Renal cortex interstitium (tissue), 11 donors: ENCODE results near the gene SLC6A5. TPM values are rescaled to one million over a fixed set of nuclear protein-coding genes. Genes with fewer than 3 reads are reported as not detected.

Source experiments
- DNase-seq, 11 donors: peaks; one replicate each; pipeline ENCODE4 v3.0.0-alpha.2; 2013; ENCODE audit warnings: low read depth in 9 of 11, low spot score in 4 of 11; ENCODE audit errors: extremely low read depth in 1 of 11
- polyA plus RNA-seq, 3 donors: library from polyadenylated mRNA; unstranded; fragments of 120-200 nt; gene quantifications; one replicate each; pipeline ENCODE4 v1.2.1, GENCODE V29; 2013; ENCODE audit not compliant: insufficient read length in 3 of 3

SLC6A5 gene
- polyA plus RNA-seq, 3 donors, result 0.15 to 0.50 (median 0.26) TPM

DNA sequence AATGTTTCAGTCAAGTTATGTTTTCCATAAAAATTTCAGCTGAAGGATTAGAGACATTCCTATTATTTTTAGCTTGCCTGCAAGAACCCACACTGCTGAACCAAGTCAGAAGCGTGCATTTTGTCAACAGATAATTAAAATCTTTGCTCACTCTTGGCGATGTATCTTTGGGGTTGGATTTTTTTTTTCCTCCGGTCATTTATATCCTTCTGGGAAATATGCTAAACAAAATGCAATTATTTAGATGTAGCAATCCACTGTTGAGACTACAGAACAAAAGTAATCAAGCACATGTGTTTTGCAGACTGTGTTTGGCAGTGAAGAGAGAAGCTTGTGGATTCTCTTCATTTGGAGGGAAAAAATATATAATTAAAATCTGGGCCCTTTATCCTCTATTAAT, 54.6 kb downstream of the SLC6A5 start:
- no peak for DNase-seq

DNA sequence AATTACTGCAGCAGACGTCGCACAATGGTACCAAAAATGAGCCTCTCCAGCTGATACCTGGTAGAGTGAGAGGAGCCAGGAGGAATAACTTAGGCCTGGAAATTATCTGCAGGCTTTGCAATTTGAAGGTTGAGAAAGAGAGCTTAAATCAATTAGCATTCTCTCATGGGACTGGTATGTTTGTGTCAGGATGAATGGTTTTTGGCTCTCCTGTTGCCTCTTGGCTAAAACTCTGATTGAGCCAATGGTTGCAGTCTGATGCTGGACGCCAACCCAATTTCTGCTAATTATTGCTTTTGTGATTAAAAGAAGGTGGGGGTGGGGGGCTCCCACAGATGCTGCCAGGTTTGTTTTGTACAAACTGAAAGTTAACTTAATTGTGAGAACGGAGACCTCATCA, 57.5 kb downstream of the SLC6A5 start:
- DNase-seq, result no peak

DNA sequence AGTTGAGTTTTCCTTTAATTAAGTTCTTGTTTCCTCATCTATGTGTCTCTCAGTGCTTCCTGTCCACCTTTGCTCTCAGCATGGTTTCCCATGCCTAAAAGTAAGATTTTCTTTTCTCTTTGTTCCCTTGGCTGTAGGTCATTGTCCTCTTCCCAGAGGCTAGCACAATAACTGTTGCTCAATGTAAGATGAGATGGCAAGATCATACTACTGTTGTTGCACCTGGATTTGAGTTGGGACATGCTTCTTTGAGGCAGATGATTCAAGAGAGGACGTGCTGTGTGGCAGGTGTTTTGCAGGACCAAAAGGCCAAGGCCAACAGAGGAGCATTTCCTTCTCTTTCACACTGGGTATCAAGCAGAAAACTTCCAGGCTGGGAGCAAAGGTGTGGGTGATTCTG, 58.7 kb downstream of the SLC6A5 start:
- no peak for DNase-seq

DNA sequence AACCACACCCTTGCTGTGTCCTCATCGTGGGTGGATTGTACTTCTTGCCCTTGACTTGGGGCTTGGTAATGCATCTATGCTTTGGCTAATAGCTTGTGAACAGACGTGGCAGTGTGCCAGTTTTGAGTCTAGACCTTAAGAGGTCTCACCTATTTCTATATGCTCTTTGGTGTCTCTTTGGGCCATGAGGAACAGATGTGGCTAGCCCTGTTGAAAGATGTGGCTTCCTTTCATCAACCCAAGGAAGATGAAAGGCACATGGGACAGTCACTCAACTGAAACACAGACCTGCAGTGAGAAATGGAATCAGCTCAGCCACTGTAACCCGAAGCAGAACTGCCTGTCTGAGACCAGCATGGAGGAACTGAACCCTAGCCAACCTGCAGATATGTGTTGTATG, 62.0 kb downstream of the SLC6A5 start:
- DNase-seq, result no peak

DNA sequence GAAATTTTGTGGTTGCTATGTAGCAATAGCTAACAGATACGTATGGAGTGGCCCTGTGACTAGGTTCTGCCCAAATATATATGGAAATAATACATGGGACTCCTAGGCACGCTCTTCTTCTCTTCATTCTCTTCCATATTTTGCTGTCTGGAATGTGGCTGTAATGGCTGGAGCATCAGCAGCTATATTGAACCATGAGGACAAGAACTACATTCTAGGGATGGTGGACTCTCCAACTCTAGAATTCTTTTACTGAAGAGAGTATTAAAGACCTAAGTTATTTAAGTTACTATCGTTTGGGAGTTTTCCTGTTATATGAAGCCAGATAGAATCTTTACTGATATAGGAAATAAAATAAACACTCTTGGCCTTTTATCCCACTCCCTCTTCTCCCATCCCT, 62.4 kb downstream of the SLC6A5 start:
- no peak for DNase-seq

DNA sequence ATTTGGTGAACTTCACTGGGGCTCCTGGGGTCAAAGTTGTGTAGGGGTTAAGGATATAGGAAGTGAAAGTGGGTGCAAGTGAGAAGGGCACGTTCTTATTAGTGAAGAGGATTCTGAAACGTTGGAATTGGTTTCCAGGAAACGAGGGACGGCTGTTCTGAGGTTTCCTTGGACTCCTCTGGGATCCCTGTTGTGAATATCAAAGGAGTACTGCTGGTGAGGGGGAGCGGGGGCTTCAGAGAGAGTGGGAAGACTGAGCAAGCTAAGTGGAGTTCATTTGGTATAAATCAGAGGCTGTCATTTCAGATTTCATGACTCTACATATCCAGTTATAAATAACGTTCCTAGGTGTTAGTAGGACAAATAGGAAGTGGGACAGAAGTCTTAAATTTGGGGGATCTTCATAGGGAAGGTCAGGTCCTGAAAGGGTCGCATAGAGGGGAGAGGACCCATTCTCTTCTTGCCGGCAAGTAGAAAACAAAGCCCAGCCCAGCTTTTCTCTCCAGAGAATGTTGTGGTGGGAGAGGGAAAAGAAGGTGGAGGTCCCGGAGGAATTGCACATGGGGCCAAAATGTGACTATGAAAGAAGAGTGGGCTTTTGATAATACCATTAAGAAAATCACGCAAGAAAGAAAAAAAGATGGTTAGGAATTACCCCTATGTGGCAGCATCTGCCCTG, 68.9 kb downstream of the SLC6A5 start:
- no peak for DNase-seq

DNA sequence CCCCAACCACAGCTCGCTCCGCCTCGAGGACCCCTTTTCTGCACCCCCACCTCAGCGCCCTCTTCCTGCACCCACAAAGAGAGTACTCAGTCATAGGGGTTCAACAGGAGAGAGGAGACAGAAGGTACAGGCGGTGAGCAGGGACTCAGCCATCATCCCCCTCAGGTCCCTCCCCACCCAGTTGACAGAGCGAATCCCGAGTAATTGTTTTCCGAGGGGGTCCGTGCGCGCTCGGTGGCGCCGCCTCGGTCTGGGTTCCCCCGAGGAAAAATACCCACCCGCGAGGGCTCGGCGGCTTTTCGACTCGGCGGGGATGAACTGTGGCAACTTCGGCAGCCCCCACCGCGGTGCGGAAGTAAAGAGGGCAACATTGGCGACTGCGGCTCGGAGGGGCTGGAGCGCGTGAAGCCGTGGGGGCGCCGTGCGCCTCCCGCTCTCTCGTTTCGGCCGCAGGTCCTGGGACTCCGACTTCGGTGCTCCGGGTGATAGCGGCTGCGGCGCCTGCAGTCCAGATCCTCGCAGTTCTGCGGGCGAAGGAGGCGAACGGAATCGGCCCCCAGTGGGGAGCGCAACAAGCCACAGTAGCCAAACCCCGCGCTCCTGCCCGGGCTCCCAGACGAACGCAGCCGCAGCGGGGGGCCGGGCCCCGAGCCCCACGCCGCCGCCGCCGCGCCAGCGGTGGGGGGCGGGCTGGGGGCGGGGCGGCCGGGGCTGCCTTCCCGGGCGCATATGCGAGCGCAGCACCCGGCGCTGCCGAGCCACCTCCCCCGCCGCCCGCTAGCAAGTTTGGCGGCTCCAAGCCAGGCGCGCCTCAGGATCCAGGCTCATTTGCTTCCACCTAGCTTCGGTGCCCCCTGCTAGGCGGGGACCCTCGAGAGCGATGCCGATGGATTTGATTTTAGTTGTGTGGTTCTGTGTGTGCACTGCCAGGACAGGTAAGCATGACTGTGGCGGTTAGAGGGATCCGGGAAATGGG, 69.7 kb downstream of the SLC6A5 start, which contains the start of gene NELL1:
NELL1 (plus strand) TSS at position 743 of the 976 bp plus-strand sequence.
- DNase-seq, result no peak

DNA sequence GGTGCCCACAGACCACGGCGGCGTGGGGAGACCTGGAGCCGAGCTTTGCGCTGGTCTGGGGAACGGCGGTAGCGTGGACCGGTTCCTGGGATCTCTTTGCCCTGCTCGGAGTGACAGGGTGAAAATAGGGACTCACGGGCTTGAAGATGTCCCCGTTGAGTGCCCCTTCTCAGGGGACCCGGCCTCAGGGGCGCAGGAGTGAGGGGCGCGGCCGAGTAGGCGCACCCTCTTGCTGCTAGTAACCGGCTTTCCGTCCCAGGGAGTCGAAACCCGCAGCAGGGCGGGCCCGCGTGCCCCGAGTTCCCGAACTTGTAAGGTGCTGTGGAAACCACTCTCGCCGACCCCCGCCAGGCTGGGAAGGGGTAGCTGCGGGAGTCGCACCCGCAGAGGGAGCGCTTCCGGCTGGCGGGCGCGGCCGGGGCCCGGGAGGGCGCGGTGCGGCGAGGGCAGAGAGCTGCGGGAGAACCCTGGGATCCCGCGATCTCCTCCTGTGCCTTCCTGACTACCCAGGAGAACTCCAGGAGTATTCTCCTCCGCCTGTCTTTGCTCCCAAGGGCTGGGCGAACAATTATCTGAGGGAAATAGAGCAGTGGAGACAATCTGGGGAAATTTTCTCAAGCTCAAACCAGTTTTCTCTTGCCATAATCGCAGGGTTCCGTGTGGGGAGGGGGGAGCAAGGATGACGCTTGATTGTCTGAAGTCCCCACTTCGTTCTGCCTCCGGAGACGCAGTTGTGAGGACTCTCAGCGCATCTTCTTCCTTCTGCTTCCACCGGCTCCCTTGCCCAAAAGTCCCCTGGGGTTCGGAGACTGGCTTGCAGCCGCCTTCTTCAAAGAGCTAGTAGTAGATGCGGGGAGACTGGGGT, 70.6 kb downstream of the SLC6A5 start:
- no peak for DNase-seq

DNA sequence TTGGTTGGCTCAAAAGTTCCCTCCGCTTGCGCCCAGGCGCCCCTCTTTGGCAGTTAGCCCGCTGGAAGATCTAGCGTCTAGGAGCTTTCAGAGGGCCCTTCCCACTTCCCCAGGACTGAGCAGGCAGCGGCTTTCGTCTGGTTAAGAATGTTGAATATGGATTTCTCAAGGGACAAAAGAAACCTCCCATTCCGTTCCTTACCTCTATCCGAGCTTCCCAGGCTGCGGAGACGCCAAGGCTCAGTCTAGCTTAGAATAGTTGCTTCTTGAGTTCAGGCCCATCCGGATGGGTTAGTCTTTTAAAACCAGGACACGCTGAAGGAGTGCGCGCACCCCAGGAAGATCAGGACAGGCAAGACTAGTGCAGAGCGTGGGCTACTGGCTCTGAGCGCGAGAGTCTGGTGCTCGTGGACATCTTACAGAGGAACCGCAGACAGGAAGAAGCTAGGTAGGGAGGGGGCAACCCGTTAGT, 71.6 kb downstream of the SLC6A5 start:
- no peak for DNase-seq

DNA sequence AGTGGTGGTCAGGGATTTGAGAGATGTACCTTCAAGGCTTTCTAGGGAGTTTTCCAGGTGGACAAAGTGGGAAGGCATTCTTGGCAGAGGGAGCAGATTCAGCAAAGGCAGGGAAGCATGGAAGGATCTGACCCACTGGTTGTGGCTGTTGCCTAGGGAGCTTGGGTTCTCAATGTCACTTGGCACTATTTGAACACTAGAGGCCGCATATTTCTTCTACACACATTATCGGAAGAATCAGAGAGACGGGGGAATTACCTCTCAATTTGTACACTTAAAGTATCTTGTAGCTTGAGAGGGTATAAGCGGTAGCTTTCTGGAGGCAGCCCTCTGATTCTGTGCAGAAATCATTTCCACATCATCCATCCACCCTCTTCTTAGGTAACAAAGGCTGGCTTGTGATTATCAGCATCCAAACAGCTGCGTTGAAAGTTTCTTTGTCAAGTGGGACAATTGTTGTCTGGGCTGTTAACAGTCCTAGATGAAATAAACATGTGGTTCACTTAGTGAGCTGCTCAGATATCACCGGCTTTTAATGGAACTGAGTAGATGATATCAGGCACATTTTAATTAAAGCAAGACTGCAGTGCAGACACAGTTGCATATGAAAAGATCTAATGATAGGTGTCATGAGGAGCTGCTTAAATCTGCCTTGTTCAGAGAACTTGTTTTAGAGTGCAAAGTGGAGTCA, 72.6 kb downstream of the SLC6A5 start:
- peak in 2 of 11 donors; percentile 29 to 36 for DNase-seq

DNA sequence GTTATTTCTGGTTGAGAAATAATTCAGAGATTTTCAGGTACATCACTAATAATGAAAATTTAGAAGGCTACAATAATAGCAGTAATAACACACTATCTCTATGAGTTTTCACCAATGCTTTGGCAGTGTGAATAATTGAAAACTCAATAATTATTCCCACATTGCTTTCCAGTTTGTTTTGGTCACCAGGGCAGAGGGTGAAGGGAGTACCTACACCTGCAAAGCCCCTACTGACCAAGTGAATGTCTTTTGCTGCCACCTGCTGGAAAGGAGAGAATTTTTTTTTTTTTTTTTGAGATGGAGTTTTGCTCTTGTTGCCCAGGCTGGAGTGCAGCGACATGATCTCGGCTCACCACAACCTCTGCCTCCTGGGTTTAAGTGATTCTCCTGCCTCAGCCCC, 73.2 kb downstream of the SLC6A5 start:
- DNase-seq, result no peak

DNA sequence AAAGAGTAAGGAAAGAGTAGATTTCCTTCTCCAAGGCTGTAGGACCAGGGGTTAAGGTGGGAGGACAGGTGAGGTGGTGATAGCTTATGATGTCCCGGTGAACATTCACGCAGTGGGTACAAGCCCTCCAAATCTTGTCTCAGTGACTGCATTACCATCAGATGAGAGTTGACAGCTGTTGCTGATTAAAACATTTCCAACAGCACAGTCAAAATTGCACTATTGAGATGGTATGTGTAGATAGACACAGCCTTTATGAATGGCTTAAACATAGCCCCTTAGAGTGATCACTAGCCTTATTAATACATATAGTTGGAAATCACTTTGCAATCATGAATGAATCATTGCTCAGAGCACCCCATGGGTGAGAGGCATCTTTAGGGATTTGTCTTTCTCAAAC, 77.2 kb downstream of the SLC6A5 start:
- no peak for DNase-seq

DNA sequence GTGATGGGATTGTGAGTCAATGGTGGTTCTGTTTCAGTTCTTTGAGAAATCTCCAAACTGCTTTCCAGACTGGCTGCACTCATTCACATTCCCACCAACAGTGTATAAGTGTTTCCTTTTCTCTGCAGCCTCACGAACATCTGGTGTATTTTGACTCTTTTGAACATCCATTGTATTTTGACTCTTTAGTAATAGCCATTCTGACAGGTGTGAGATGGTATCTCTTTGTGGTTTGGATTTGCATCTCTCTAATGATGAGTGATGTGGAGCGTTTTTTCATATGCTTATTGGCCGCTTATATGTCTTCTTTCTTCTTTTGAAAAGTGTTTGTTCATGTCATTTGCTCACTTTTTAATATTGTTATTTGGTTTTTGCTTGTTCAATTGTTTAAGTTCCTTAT, 89.4 kb downstream of the SLC6A5 start:
- DNase-seq, result no peak

DNA sequence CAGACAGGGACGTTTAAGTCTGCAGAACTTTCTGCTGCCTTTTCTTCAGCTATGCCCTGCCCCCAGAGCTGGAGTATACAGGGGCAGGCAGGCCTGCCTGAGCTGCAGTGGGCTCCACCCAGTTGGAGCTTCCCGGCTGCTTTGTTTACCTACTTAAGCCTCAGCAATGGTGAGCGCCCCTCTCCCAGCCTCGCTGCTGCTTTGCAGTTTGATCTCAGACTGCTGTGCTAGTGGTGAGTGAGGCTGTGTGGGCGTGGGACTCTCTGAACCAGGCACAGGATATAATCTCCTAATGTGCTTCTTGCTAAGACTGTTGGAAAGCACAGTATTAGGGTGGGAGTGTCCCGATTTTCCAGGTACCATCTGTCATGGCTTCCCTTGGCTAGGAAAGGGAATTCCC, 108.5 kb downstream of the SLC6A5 start:
- no peak for DNase-seq

Other genes with a start within 250 kb of the SLC6A5 start
- 1 to 10 TPM; 3.0 to 4.0 (median 3.1) TPM for gene HTATIP2, start 235.9 kb upstream of the SLC6A5 start, polyA plus RNA-seq
- gene PRMT3, start 211.9 kb upstream of the SLC6A5 start, polyA plus RNA-seq, result 10 to 100 TPM; 16.9 to 18.5 (median 17.9) TPM
- 1 to 10 TPM; 1.7 to 3.0 (median 1.7) TPM for gene NELL1, start 70.0 kb downstream of the SLC6A5 start, polyA plus RNA-seq